Colonic mucosa (tissue), 4 donors: Measurements from ENCODE around the gene PEX19. TPM values are rescaled to one million over a fixed set of nuclear protein-coding genes. Genes with fewer than 3 reads are reported as not detected.

Source experiments
- DNase-seq: peaks from one replicate; pipeline ENCODE4 v3.0.0-alpha.2; 2020
- H3K27ac ChIP-seq: fragments of 200-600 bp; one replicate; pipeline ENCODE4 v1.8.0; 2021
- H3K27me3 ChIP-seq: fragments of 200-600 bp; one replicate; pipeline ENCODE4 v1.8.0; 2021
- H3K36me3 ChIP-seq: fragments of 200-600 bp; one replicate; pipeline ENCODE4 v1.8.0; 2021
- H3K4me1 ChIP-seq: fragments of 200-600 bp; one replicate; pipeline ENCODE4 v1.8.0; 2021; ENCODE audit warnings: mild to moderate bottlenecking
- H3K4me3 ChIP-seq: fragments of 200-600 bp; one replicate; pipeline ENCODE4 v1.8.0; 2021
- H3K9ac ChIP-seq, 2 donors: one replicate each; pipeline ENCODE4 v1.7.0; 2013; ENCODE audit warnings: control low read depth in 2 of 2, low read depth in 2 of 2, low read length in 2 of 2
- H3K9me3 ChIP-seq: fragments of 200-600 bp; one replicate; pipeline ENCODE4 v1.8.0; 2021
- CTCF ChIP-seq: fragments of 200-600 bp; IDR thresholded peaks from one replicate; pipeline ENCODE4 v1.8.0; 2022; ENCODE audit warnings: antibody characterized with exemption, mild to moderate bottlenecking
- intact Hi-C: fragments of 100-400 bp; cut with DNase I; formaldehyde crosslinking; loops from one replicate; pipeline ENCODE4 v1.14.1; 2022
- total RNA-seq, 2 donors: library from RNA; stranded (reverse); fragmentation: NEBNext Ultra II Directional in 1 of 2; extraction: Animal tissue kit (Norgen Biotek cat#: 25700) in 1 of 2; gene quantifications; one replicate each; pipeline ENCODE4 v1.2.1, GENCODE V29; 2021
- donor health status: healthy.
- donor health status: DM: no; HTN: no; CAD: no.
- donor health status: DM: no; HTN: no; CAD: no.

Gene PEX19, protein sequence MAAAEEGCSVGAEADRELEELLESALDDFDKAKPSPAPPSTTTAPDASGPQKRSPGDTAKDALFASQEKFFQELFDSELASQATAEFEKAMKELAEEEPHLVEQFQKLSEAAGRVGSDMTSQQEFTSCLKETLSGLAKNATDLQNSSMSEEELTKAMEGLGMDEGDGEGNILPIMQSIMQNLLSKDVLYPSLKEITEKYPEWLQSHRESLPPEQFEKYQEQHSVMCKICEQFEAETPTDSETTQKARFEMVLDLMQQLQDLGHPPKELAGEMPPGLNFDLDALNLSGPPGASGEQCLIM
- 10 to 100 TPM; 43.2 to 59.3 TPM for total RNA-seq

DNA sequence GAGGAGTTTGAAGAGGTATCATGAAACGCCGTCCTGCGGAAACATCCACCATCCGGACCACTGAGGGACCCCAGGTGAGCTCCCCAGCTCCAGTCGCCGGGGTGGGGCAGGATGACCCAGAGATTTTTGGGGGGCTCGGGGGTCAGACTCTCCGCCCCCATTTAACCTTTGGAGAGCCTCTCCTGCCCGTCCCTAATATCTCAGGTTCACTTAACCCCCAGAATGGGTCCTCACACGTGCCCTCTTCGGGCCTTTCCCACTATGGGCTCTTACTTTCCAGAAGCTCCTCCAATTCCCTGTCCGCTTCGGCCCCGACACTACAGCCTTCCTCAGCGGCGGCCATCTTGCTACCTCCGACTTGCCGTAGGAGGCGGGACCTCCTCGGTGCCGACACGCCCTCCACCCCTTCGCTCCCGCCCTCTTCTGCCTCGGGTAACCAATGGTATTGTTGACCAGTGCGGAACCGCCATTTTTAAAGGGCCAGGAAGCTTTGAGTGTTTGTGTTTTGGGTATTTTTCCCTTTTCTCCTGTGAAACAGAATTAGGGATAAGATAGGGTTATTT, at the start of gene PEX19:
TSS of gene PEX19 (minus strand) at position 352 of the 563 bp plus-strand sequence. CDS start at position 343, 9 bp downstream.
- Histone ChIP-seq H3K36me3 (peaks cover 3% of the 10 kb centered on the region), H3K9ac (peak within 1 kb of the TSS; percentile 88 to 91), H3K4me3 (peak within 1 kb of the TSS; percentile 93), H3K27ac (peak within 1 kb of the TSS; percentile 64), H3K27me3 (no peaks in the 10 kb centered on the region), H3K9me3 (no peaks in the 10 kb centered on the region), H3K4me1 (peaks cover 4% of the 10 kb centered on the region)
- TF ChIP-seq CTCF: no peak
- intact Hi-C loops: no loop called here
- DNase-seq: peak; percentile 96

DNA sequence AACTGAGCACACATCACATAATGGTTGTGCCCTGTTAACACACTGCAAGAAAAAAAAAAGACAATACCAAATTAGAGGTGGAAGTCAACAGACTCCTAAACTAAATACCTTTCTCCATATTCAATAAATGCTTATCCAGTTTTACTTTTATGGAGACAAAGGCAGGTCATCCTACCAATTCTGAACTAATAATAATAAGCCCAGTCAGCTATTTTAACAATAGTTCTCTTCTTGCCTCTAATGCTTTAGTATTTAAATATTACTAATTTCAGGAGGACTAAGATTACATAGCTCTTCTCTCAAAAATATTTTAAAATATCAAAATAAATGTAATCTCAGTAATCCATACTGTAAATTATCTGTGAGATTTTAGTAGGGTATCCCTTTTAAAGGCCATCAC, 47.6 kb upstream of the PEX19 start:
- peaks cover 54% of the 10 kb centered on the region for H3K36me3 ChIP-seq
- H3K27me3 ChIP-seq: no peaks in the 10 kb centered on the region
- H3K9ac ChIP-seq: no peak overlapping the region
- H3K4me1 ChIP-seq: no peaks in the 10 kb centered on the region
- TF ChIP-seq CTCF: no peak
- H3K4me3 ChIP-seq: no peak overlapping the region
- no peak overlapping the region for H3K27ac ChIP-seq
- no peak for DNase-seq
- no peaks in the 10 kb centered on the region for H3K9me3 ChIP-seq
- intact Hi-C loops: no loop called here

DNA sequence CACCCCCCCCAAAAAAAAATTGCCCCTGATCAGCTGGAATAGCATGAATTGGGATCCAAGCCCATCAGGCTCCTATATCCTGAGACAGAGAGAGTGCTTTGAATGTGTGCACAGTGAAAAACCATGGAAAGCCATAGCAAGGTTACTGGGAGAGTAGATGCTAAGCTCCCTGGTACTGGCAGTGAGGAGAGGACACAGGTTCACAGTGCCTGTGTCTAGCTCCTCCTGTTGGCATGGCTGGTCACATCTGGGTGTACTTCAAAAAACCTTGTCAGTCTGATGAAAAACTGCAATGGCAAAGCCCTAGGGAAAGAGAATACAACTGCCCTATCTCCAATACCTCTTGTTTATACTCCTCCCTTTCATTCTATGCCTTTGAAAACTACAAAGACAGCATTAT, 45.2 kb upstream of the PEX19 start:
- H3K4me1 ChIP-seq: no peaks in the 10 kb centered on the region
- intact Hi-C loops: no loop called here
- TF ChIP-seq CTCF: no peak
- DNase-seq: no peak
- H3K4me3 ChIP-seq: no peak overlapping the region
- no peak overlapping the region for H3K27ac ChIP-seq
- H3K36me3 ChIP-seq: peaks cover 58% of the 10 kb centered on the region
- no peak overlapping the region for H3K9ac ChIP-seq
- no peaks in the 10 kb centered on the region for H3K27me3 ChIP-seq
- no peaks in the 10 kb centered on the region for H3K9me3 ChIP-seq

- intact Hi-C loops: loop anchor here (5.0 kb wide), 1 partner anchor 36 kb away; no protein-coding TSS in a partner anchor
- Histone ChIP-seq H3K36me3 (peaks cover 52% of the 10 kb centered on the region), H3K27me3 (no peaks in the 10 kb centered on the region), H3K4me3 (no peak overlapping the region), H3K9me3 (no peaks in the 10 kb centered on the region), H3K9ac (no peak overlapping the region), H3K4me1 (no peaks in the 10 kb centered on the region), H3K27ac (no peak overlapping the region)
- TF ChIP-seq CTCF: no peak
- DNase-seq: no peak
These were observed 43.3 kb upstream of the PEX19 start for GRCh38 chr1:160328184-160328583.

DNA sequence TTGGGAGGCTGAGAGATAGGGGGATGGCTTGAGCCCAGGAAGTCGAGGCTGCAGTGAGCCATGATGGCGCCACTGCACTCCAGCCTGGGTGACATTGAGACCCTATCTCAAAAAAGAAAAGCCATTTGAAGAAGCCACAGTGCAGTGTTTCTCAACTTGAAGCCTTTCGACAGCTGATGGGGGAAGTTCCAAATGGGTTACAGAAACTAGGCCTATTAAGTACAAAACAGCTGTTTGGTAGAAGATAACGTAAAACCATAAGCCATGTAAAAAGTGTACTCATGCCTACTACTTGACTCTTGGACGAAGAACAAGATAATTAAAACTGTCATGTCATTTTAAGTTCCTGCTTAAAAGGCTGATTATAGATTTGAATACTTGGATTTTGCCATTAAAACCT, 41.5 kb upstream of the PEX19 start:
- no peak for TF ChIP-seq CTCF
- intact Hi-C loops: loop anchor here (5.0 kb wide), 1 partner anchor 34 kb away; no protein-coding TSS in a partner anchor

More for the DNA sequence above, 41.5 kb upstream of the PEX19 start:
- no peaks in the 10 kb centered on the region for H3K27me3 ChIP-seq
- H3K9ac ChIP-seq: no peak overlapping the region
- H3K4me1 ChIP-seq: no peaks in the 10 kb centered on the region
- DNase-seq: no peak
- H3K4me3 ChIP-seq: no peak overlapping the region
- no peaks in the 10 kb centered on the region for H3K9me3 ChIP-seq
- H3K36me3 ChIP-seq: peaks cover 37% of the 10 kb centered on the region
- H3K27ac ChIP-seq: no peak overlapping the region
